Karpas-422 (cell line): ENCODE data around the gene TNS3. TPM values are rescaled to one million over a fixed set of nuclear protein-coding genes. Genes with fewer than 3 reads are reported as not detected.
A peak's percentile ranks its signal among the peaks of the same experiment; 100 is the strongest.

ENCODE experiments used
- DNase-seq: peaks from one replicate; pipeline ENCODE4 v3.0.0-alpha.2; 2015
- H2AFZ ChIP-seq: fragments of 200-600 bp; sonication (generic); 2 replicates; pipeline ENCODE4 v1.6.1; 2014; ENCODE audit warnings: antibody characterized with exemption, low read length, mixed read lengths
- H3K27ac ChIP-seq: fragments of 200-600 bp; sonication (generic); 2 replicates; pipeline ENCODE4 v1.5.1; 2014; ENCODE audit warnings: mild to moderate bottlenecking, low read length, moderate library complexity
- H3K27me3 ChIP-seq: fragments of 200-600 bp; sonication (generic); 2 replicates; pipeline ENCODE4 v1.6.1; 2014; ENCODE audit warnings: low read length, mixed read lengths
- H3K36me3 ChIP-seq: fragments of 200-600 bp; sonication (generic); 2 replicates; pipeline ENCODE4 v1.6.1; 2014; ENCODE audit warnings: low read length, mixed read lengths; ENCODE audit not compliant: insufficient read depth
- H3K4me1 ChIP-seq: fragments of 200-600 bp; sonication (generic); 2 replicates; pipeline ENCODE4 v1.6.1; 2014; ENCODE audit warnings: mild to moderate bottlenecking, low read length, mixed read lengths
- H3K4me2 ChIP-seq: fragments of 200-600 bp; sonication (generic); 2 replicates; pipeline ENCODE4 v1.6.1; 2014; ENCODE audit warnings: low read length, low read depth, mild to moderate bottlenecking; ENCODE audit not compliant: poor library complexity, severe bottlenecking
- H3K4me3 ChIP-seq: fragments of 200-600 bp; sonication (generic); 2 replicates; pipeline ENCODE4 v1.5.1; 2014; ENCODE audit warnings: mild to moderate bottlenecking, antibody characterized with exemption, low read length, mixed read lengths
- H3K79me2 ChIP-seq: fragments of 200-600 bp; sonication (generic); 2 replicates; pipeline ENCODE4 v1.6.1; 2014; ENCODE audit warnings: mild to moderate bottlenecking, low read length, mixed read lengths
- H3K9ac ChIP-seq: fragments of 200-600 bp; sonication (generic); 2 replicates; pipeline ENCODE4 v1.6.0; 2014; ENCODE audit warnings: low read length
- H3K9me2 ChIP-seq: fragments of 200-600 bp; sonication (generic), shearing (Covaris generic); replicated peaks from 2 replicates; pipeline ENCODE4 v1.6.0; 2014; ENCODE audit warnings: mild to moderate bottlenecking, low read length, moderate library complexity; ENCODE audit not compliant: insufficient read depth
- H3K9me3 ChIP-seq: fragments of 300-700, 200-600 bp; sonication (generic); 2 replicates; pipeline ENCODE4 v1.6.1; 2014; ENCODE audit warnings: low read length, mixed read lengths
- H4K20me1 ChIP-seq: fragments of 200-600 bp; sonication (generic); 2 replicates; pipeline ENCODE4 v1.6.1; 2014; ENCODE audit warnings: mild to moderate bottlenecking, antibody characterized with exemption, low read length, low read depth; ENCODE audit not compliant: insufficient read depth
- total RNA-seq: library from RNA; depleted of rRNA; stranded (reverse); fragments of >200 nt; shearing (Covaris generic); gene quantifications from 2 replicates; pipeline ENCODE4 v1.2.3, GENCODE V29; 2014; ENCODE audit warnings: low replicate concordance; rRNA removed

TNS3 gene
- total RNA-seq: 56.6 and 60.5 TPM in 2 replicates

DNA sequence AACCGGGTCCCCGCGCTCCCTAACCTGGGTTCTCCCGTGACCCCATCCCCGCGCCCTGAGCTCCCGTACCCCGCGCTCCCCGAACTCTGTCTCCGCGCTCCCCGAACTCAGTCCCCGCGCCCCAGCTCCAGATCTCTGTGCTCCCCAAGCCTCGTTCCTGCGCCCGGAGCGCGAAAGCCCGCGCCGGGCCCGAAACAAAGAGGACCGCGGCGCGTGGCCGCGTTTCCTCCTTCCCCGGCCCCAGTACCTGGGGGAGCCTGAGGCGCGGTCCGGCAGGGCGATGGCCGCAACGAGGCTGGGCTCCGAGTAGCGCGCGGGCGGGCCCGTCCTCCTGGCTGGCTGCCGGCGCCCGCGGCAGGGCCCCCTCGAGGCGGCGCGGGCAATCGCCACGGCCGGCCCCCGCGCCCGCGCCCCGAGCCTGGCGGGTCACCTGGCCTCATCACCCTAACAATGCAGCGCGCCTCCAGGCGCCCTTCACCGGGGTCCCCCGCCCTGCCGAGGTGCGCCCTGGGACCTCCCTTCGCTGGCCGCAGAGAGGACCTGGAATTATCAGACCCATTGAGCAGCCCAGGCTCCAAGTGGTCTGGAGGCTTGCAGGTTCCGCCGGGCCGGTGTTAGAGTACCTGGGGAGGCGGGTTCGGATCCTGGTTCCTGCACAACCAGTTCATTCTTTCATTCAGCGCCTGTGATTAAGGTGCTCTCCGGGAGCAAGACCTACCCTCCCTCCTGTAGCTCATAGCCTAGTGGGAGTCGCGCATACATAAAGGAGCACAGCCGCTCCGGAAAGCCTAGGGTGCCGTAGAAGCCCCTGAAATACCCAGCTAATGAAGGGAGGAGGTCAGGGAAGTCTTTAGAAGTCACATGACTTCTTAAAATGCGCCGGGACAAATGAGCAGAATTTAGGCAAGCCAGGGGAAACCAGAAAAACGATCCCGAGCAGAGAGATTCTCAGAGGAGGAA, at the start of gene TNS3:
Gene TNS3, minus strand, starts transcription at position 308 of the 960 bp plus-strand sequence. CDS start 142,475 bp downstream, outside the sequence.
- peak within 1 kb of the TSS; percentile 63; the same call in 1 of the 2 replicates for H2AFZ ChIP-seq
- no peaks in the 10 kb centered on the region for H4K20me1 ChIP-seq
- H3K36me3 ChIP-seq: peaks cover 14% of the 10 kb centered on the region
- no peaks in the 10 kb centered on the region for H3K9me2 ChIP-seq
- peaks cover 49% of the 10 kb centered on the region for H3K4me1 ChIP-seq
- H3K27me3 ChIP-seq: no peaks in the 10 kb centered on the region
- peak within 1 kb of the TSS; percentile 87 for H3K4me3 ChIP-seq
- H3K9me3 ChIP-seq: no peaks in the 10 kb centered on the region
- peak; percentile 83 for DNase-seq
- H3K27ac ChIP-seq: peak within 1 kb of the TSS; percentile 88
- peak within 1 kb of the TSS; percentile 89 for H3K9ac ChIP-seq
- peaks cover 44% of the 10 kb centered on the region for H3K79me2 ChIP-seq
- H3K4me2 ChIP-seq: peak within 1 kb of the TSS; percentile 75

DNA sequence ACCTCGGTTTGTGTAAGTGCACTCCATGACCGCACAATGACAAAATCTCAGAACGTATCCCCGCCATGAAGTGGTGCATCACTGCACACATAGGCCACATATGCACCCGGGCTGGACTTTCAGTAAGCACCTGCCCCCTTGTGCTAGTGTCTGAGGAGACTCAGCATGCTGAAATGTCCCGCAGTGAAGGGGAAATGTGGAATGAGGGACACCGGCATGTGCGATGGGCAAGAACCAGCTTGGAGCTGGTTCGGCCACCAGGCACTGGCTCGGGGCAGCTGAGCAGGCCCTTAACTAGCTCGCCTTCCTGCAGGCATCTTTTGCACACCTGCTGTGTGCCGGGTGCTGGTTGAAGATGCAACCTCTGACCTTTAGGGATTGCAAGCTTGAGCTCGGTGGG, 49.8 kb upstream of the TNS3 start:
- Histone ChIP-seq H3K4me3 (no peak overlapping the region), H3K27ac (no peak overlapping the region), H3K36me3 (no peaks in the 10 kb centered on the region), H4K20me1 (no peaks in the 10 kb centered on the region), H3K4me1 (peaks cover 17% of the 10 kb centered on the region), H3K9me2 (no peaks in the 10 kb centered on the region), H3K79me2 (no peaks in the 10 kb centered on the region), H2AFZ (no peak overlapping the region), H3K9ac (no peak overlapping the region), H3K9me3 (no peaks in the 10 kb centered on the region), H3K27me3 (no peaks in the 10 kb centered on the region), H3K4me2 (no peak overlapping the region)
- DNase-seq: no peak

DNA sequence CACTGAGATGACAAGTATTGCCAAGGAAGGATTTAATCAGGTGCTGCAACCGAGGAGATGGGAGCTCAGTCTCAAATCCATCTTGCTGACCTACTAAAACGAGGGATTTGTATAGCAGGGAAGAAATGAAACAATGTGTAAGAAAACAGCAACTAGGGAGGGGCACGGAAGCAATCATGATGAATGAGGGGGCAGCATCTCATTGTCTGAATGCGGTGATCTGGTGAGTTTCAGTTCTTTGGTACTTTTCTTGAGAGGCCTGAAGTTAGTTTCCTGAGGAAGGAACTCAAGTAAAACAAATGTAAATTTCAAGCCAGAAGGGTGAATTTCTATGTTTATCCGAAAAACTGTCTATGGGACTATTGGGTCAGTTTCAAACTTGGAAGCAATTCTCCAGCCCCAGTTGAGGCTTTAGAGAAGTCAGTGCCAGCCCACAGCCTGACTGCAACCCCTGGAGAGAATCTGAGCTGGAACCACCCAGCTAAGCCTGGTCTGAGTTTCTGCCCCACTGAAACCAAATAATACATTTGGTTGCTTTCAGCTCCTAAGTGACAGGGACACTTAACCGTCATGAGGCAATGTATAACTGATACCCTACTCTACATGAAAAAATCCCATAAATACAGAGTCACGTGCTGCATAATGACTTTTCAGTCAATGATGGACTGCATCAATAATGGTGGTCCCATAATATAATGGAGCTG, 45.8 kb upstream of the TNS3 start:
- no peak for DNase-seq
- H3K36me3 ChIP-seq: no peaks in the 10 kb centered on the region
- no peak overlapping the region for H3K4me3 ChIP-seq
- H2AFZ ChIP-seq: peak overlapping the region; percentile 66; the same call in 1 of the 2 replicates
- peak overlapping the region; percentile 3; the same call in 1 of the 2 replicates for H3K27ac ChIP-seq
- H3K4me1 ChIP-seq: peaks cover 33% of the 10 kb centered on the region
- peak overlapping the region; percentile 23; the same call in 1 of the 2 replicates for H3K9ac ChIP-seq
- no peaks in the 10 kb centered on the region for H3K9me2 ChIP-seq
- no peaks in the 10 kb centered on the region for H3K9me3 ChIP-seq
- no peaks in the 10 kb centered on the region for H3K27me3 ChIP-seq
- no peaks in the 10 kb centered on the region for H3K79me2 ChIP-seq
- no peaks in the 10 kb centered on the region for H4K20me1 ChIP-seq
- peak overlapping the region; percentile 0 for H3K4me2 ChIP-seq

DNA sequence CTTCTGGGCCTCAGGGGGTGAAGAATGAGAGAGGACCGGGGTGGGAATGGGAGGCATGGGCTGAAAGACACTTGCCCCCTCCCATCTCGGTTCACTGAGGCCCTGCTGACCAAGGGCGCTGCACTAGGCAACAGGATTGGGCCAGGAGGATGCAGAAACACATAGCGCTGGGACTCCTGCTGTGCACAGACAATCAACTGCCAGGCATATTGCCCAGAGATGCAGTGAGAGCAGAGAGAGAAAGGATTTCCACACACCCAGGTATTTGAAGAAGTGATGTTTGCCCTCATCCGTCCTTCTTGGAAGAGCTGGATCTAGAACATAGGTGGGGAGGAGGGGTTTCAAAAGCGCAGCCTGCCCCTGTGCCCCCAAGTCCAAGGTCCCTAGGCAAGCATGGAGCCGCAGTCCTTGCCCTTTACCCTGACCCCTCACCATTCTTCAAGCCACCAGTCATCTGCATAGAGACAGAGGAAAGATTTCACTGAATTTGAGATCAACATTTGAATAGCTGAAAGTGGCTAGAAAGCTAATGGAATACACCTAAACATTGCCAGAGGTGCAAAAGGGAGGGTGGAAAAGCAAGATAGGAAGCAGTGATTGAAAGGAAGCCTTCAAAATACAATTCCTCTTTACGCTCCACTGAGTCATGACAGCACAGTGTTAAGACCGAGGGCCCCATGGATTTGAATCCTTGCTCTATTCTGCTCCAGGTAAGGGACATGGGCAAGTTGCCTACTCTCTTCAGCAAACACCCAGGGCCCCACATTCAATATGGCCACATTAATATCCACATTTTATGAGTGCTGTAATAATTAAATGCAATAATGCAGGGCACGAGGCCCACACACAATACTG, 44.2 kb upstream of the TNS3 start:
- no peaks in the 10 kb centered on the region for H3K79me2 ChIP-seq
- H3K9me2 ChIP-seq: no peaks in the 10 kb centered on the region
- DNase-seq: no peak
- H3K9ac ChIP-seq: no peak overlapping the region
- 0 out of 2 replicates have a peak overlapping the region, but pooled peaks have one; percentile 18 for H2AFZ ChIP-seq
- no peaks in the 10 kb centered on the region for H3K9me3 ChIP-seq
- no peaks in the 10 kb centered on the region for H4K20me1 ChIP-seq
- H3K27me3 ChIP-seq: no peaks in the 10 kb centered on the region
- peaks cover 49% of the 10 kb centered on the region for H3K4me1 ChIP-seq
- no peak overlapping the region for H3K4me2 ChIP-seq
- H3K36me3 ChIP-seq: no peaks in the 10 kb centered on the region
- H3K27ac ChIP-seq: no peak overlapping the region
- no peak overlapping the region for H3K4me3 ChIP-seq

DNA sequence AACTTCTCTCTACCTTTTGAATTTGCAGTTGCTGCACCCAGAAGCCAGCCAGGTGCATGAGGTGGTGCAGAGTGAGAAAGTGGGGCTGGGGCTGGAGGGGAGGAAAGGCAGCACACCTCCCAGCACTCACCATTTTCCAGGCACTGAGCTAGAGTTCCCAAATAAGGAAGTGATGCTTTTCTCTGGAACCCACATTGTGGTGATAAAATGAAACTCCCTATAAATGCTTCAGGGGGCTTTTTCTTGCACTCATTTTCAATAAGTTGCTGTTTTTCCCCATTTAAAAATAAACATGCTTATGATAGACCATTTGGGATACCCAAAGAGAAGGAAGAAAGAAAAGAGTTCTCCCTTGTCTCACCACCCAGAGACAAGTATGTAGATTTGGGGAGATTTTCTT, 42.8 kb upstream of the TNS3 start:
- DNase-seq: no peak
- Histone ChIP-seq H2AFZ (no peak overlapping the region), H3K4me2 (no peak overlapping the region), H3K9me2 (no peaks in the 10 kb centered on the region), H4K20me1 (no peaks in the 10 kb centered on the region), H3K4me1 (peaks cover 63% of the 10 kb centered on the region), H3K27me3 (no peaks in the 10 kb centered on the region), H3K9me3 (no peaks in the 10 kb centered on the region), H3K9ac (no peak overlapping the region), H3K27ac (no peak overlapping the region), H3K36me3 (no peaks in the 10 kb centered on the region), H3K4me3 (no peak overlapping the region), H3K79me2 (no peaks in the 10 kb centered on the region)

DNA sequence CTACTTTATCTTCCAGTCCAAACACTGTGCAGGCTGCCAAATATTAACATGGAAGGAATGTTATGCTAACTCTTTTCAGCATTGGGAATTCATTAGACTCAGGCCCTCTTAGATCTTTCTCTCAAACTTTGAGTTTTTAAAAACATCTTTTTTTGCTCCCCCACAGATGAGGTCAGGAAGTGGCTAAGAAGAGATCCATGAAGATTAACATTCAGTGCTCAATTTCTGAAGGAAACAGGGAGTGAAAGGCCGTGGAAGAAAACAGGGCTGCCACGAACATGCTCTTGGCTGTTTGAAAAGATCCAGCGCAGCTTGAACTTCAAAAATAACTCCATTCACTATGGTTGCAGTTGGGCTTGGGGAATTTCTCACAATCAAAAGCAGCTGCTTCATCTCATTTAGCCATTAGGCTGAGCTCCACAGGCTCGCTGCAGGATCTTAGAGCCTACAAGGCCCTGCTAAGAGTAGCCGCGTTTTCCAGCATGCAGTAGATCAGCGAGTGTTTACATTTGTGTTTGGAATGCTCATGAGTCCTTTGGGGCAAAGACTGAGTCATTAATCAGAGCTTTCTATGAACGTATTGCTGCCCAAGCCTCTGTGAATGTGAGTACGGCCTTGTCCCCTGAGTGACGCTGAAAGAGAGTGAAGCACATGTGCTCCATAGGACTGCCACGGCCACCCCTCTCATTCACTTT, 41.2 kb upstream of the TNS3 start:
- H3K4me1 ChIP-seq: peaks cover 76% of the 10 kb centered on the region
- H3K9me2 ChIP-seq: no peaks in the 10 kb centered on the region
- peak overlapping the region; percentile 68; the same call in 1 of the 2 replicates for H3K4me3 ChIP-seq
- peak overlapping the region; percentile 88 for H3K4me2 ChIP-seq
- H3K9me3 ChIP-seq: no peaks in the 10 kb centered on the region
- H3K9ac ChIP-seq: peak overlapping the region; percentile 94; the same call in 1 of the 2 replicates
- H3K36me3 ChIP-seq: no peaks in the 10 kb centered on the region
- H4K20me1 ChIP-seq: no peaks in the 10 kb centered on the region
- no peaks in the 10 kb centered on the region for H3K79me2 ChIP-seq
- no peaks in the 10 kb centered on the region for H3K27me3 ChIP-seq
- peak overlapping the region; percentile 96 for H3K27ac ChIP-seq
- H2AFZ ChIP-seq: no peak overlapping the region
- DNase-seq: no peak

DNA sequence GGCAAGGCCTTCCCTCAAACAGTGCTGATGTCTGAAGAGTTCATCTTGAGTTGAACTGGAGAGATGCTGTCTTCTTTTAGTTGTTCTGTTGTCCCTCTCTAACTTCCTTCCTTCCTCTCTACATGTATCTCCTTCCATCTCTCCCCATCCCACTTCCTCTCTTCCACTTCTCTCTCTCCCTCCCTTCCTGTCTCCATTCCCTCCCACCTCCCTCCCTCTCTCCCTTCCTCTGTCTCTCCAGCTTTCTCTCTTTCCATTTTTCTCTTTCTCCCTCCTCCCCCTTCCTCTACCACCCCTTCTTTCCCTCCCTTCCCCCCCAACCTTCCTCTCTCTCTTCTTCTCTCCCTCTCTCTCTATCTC, 40.7 kb upstream of the TNS3 start:
- Histone ChIP-seq H4K20me1 (no peaks in the 10 kb centered on the region), H3K9ac (peak overlapping the region; percentile 94), H3K27ac (peak overlapping the region; percentile 96), H3K9me3 (no peaks in the 10 kb centered on the region), H3K79me2 (no peaks in the 10 kb centered on the region), H3K9me2 (no peaks in the 10 kb centered on the region), H3K4me2 (peak overlapping the region; percentile 88), H2AFZ (no peak overlapping the region), H3K4me1 (peaks cover 76% of the 10 kb centered on the region), H3K36me3 (no peaks in the 10 kb centered on the region), H3K27me3 (no peaks in the 10 kb centered on the region), H3K4me3 (peak overlapping the region; percentile 68; the same call in 1 of the 2 replicates)
- no peak for DNase-seq
